Neural cell (in vitro differentiated cells): ENCODE measurements around the gene TAB3. TPM values are rescaled to one million over a fixed set of nuclear protein-coding genes. Genes with fewer than 3 reads are reported as not detected.

Experiments used
- H2AFZ ChIP-seq: fragments of 200-600, 300-800 bp; sonication (generic), shearing (Covaris generic); 2 replicates; pipeline ENCODE4 v1.6.0; 2014; ENCODE audit warnings: low read depth, mild to moderate bottlenecking, antibody characterized with exemption, low read length, moderate library complexity
- H3F3A ChIP-seq: fragments of 200-600 bp; shearing (Covaris generic); 2 replicates; pipeline ENCODE4 v1.6.1; 2016; ENCODE audit warnings: mild to moderate bottlenecking, moderate library complexity, mixed read lengths, antibody characterized with exemption, low read length; ENCODE audit not compliant: insufficient read depth, poor library complexity, severe bottlenecking
- H3K27ac ChIP-seq: fragments of 200-600, 300-800 bp; sonication (generic), shearing (Covaris generic); 2 replicates; pipeline ENCODE4 v1.5.1; 2014; ENCODE audit warnings: mild to moderate bottlenecking, low read length, moderate library complexity
- H3K27me3 ChIP-seq: fragments of 300-800, 200-600 bp; sonication (generic), shearing (Covaris generic); 2 replicates; pipeline ENCODE4 v1.6.0; 2014; ENCODE audit warnings: mild to moderate bottlenecking, low read depth, low read length, moderate library complexity; ENCODE audit not compliant: insufficient read depth
- H3K36me3 ChIP-seq: fragments of 300-800, 200-600 bp; sonication (generic), shearing (Covaris generic); 2 replicates; pipeline ENCODE4 v1.5.1; 2014; ENCODE audit warnings: mild to moderate bottlenecking, antibody characterized with exemption, low read length, moderate library complexity; ENCODE audit not compliant: insufficient read depth
- H3K4me2 ChIP-seq: fragments of 300-800, 200-600 bp; sonication (generic), shearing (Covaris generic); 2 replicates; pipeline ENCODE4 v1.6.0; 2014; ENCODE audit warnings: mild to moderate bottlenecking, low read length
- H3K4me3 ChIP-seq: fragments of 300-800, 200-600 bp; sonication (generic), shearing (Covaris generic); 2 replicates; pipeline ENCODE4 v1.5.1; 2014; ENCODE audit warnings: mild to moderate bottlenecking, low read length, moderate library complexity
- H3K79me2 ChIP-seq: fragments of 200-600 bp; shearing (Covaris generic); replicated peaks from 2 replicates; pipeline ENCODE4 v1.6.0; 2014; ENCODE audit warnings: mild to moderate bottlenecking, low read length, moderate library complexity; ENCODE audit not compliant: insufficient read depth
- H3K9ac ChIP-seq: fragments of 300-800, 200-600 bp; sonication (generic), shearing (Covaris generic); 2 replicates; pipeline ENCODE4 v1.6.1; 2016; ENCODE audit warnings: mild to moderate bottlenecking, low read length, mixed read lengths
- H3K9me2 ChIP-seq: fragments of 200-600 bp; shearing (Covaris generic); 2 replicates; pipeline ENCODE4 v1.6.1; 2016; ENCODE audit warnings: mild to moderate bottlenecking, low read length, mixed read lengths; ENCODE audit not compliant: insufficient read depth
- H3K9me3 ChIP-seq: fragments of 200-600, 300-800 bp; sonication (generic), shearing (Covaris generic); 2 replicates; pipeline ENCODE4 v1.6.1; 2016; ENCODE audit warnings: mild to moderate bottlenecking, mixed run types, low read length, moderate library complexity, mixed read lengths
- H4K20me1 ChIP-seq: fragments of 200-600 bp; shearing (Covaris generic); 2 replicates; pipeline ENCODE4 v1.6.1; 2016; ENCODE audit warnings: mild to moderate bottlenecking, mixed run types; ENCODE audit not compliant: insufficient read depth
- CTCF ChIP-seq: fragments of 450-650 bp; IDR thresholded peaks from 2 replicates; pipeline ENCODE4 v1.5.1; 2014; ENCODE audit warnings: antibody characterized with exemption, mild to moderate bottlenecking, moderate library complexity; ENCODE audit not compliant: poor library complexity, severe bottlenecking
- EP300 ChIP-seq: fragments of 450-650 bp; conservative IDR thresholded peaks from 2 replicates; pipeline ENCODE4 v1.6.1; 2014; ENCODE audit warnings: antibody characterized with exemption, mild to moderate bottlenecking, moderate library complexity; ENCODE audit not compliant: poor library complexity, severe bottlenecking
- EZH2 ChIP-seq: fragments of 200-600, 300-800 bp; shearing (Covaris generic), sonication (generic); IDR thresholded peaks from 2 replicates; pipeline ENCODE4 v1.6.1; 2014; ENCODE audit warnings: antibody characterized with exemption, low read length, borderline replicate concordance, mild to moderate bottlenecking; ENCODE audit not compliant: insufficient read depth, poor library complexity, severe bottlenecking
- MXI1 ChIP-seq: fragments of 450-650 bp; conservative IDR thresholded peaks from 2 replicates; pipeline ENCODE4 v1.6.1; 2014; ENCODE audit warnings: antibody characterized with exemption, mild to moderate bottlenecking; ENCODE audit not compliant: poor library complexity, severe bottlenecking
- POLR2AphosphoS5 ChIP-seq: IDR thresholded peaks from 2 replicates; pipeline ENCODE4 v1.6.1; 2012
- RAD21 ChIP-seq: fragments of 450-650 bp; conservative IDR thresholded peaks from 2 replicates; pipeline ENCODE4 v1.6.1; 2014; ENCODE audit warnings: antibody characterized with exemption, mild to moderate bottlenecking, moderate library complexity
- REST ChIP-seq: IDR thresholded peaks from 2 replicates; pipeline ENCODE4 v1.6.1; 2012; ENCODE audit warnings: borderline replicate concordance
- SMC3 ChIP-seq: fragments of 450-650 bp; conservative IDR thresholded peaks from 2 replicates; pipeline ENCODE4 v1.6.1; 2014; ENCODE audit warnings: antibody characterized with exemption, mild to moderate bottlenecking, moderate library complexity; ENCODE audit not compliant: poor library complexity
- TAF1 ChIP-seq: IDR thresholded peaks from 2 replicates; pipeline ENCODE4 v1.6.1; 2012; ENCODE audit warnings: low read depth
- polyA plus RNA-seq: library from polyadenylated mRNA; depleted of rRNA; stranded (reverse); fragments of >200 nt; gene quantifications from 2 replicates; pipeline ENCODE4 v1.2.3, GENCODE V29; 2014

TAB3 gene
- polyA plus RNA-seq, 1 donor from 2014 or later: 28.7 TPM

- Histone ChIP-seq H3K27me3 (no peaks in the 10 kb centered on the region), H3F3A (no peaks in the 10 kb centered on the region), H3K36me3 (no peaks in the 10 kb centered on the region), H4K20me1 (no peaks in the 10 kb centered on the region), H3K4me3 (no peak overlapping the region), H3K9ac (no peak overlapping the region), H3K9me2 (no peaks in the 10 kb centered on the region), H3K9me3 (no peaks in the 10 kb centered on the region), H3K4me2 (no peak overlapping the region), H3K27ac (no peak overlapping the region), H2AFZ (no peak overlapping the region), H3K79me2 (no peaks in the 10 kb centered on the region)
- TF ChIP-seq TAF1 (no peak), MXI1 (no peak), EZH2 (no peak), POLR2AphosphoS5 (no peak)
Observed at GRCh38 chrX:30786374-30786773, 102.7 kb downstream of the TAB3 start.

- Histone ChIP-seq H3K4me2 (no peak overlapping the region), H3K9me3 (no peaks in the 10 kb centered on the region), H3F3A (no peaks in the 10 kb centered on the region), H2AFZ (no peak overlapping the region), H3K9me2 (no peaks in the 10 kb centered on the region), H4K20me1 (no peaks in the 10 kb centered on the region), H3K27me3 (no peaks in the 10 kb centered on the region), H3K36me3 (no peaks in the 10 kb centered on the region), H3K79me2 (no peaks in the 10 kb centered on the region), H3K9ac (no peak overlapping the region), H3K4me3 (no peak overlapping the region), H3K27ac (no peak overlapping the region)
- no peak for TF ChIP-seq REST
Observed at GRCh38 chrX:30781711-30782444, 107.2 kb downstream of the TAB3 start.

- H3K27me3 ChIP-seq: no peaks in the 10 kb centered on the region
- TF ChIP-seq POLR2AphosphoS5 (no peak), SMC3 (no peak), EZH2 (no peak), RAD21 (no peak), REST (no peak), CTCF (no peak), TAF1 (no peak), MXI1 (no peak), EP300 (no peak)
- no peak overlapping the region for H2AFZ ChIP-seq
- no peak overlapping the region for H3K4me2 ChIP-seq
- no peaks in the 10 kb centered on the region for H3K79me2 ChIP-seq
- H3F3A ChIP-seq: no peaks in the 10 kb centered on the region
- H3K9ac ChIP-seq: no peak overlapping the region
- H3K9me2 ChIP-seq: no peaks in the 10 kb centered on the region
- H3K9me3 ChIP-seq: no peaks in the 10 kb centered on the region
- H3K27ac ChIP-seq: no peak overlapping the region
- H3K4me3 ChIP-seq: no peak overlapping the region
- H3K36me3 ChIP-seq: no peaks in the 10 kb centered on the region
- H4K20me1 ChIP-seq: no peaks in the 10 kb centered on the region
Observed at GRCh38 chrX:30779453-30780030, 109.5 kb downstream of the TAB3 start.
